LHCN-M2 (cell line): ENCODE data around the gene SEC11C. TPM values are rescaled to one million over a fixed set of nuclear protein-coding genes. Genes with fewer than 3 reads are reported as not detected.
"Not testable (repeated sequence)": the region's sequence is repeated elsewhere in the genome, so short reads cannot be mapped to it uniquely, and the experiment has no call there.

ENCODE experiments used
- DNase-seq: peaks from one replicate; pipeline ENCODE4 v3.0.0-alpha.2; 2012; ENCODE audit warnings: low read depth
- polyA plus RNA-seq: library from polyadenylated mRNA; unstranded; fragments of >200 nt; gene quantifications from one replicate; pipeline ENCODE4 v1.2.1, GENCODE V29; 2012; ENCODE audit warnings: missing spikeins
- total RNA-seq: library from RNA; depleted of rRNA; stranded (reverse); fragments of >200 nt; gene quantifications from 2 replicates; pipeline ENCODE4 v1.2.3, GENCODE V29; 2014; rRNA removed

Gene SEC11C
- total RNA-seq: 10.7 and 22.6 TPM in 2 replicates
- 27.5 TPM for polyA plus RNA-seq

GRCh38 chr18:59139615-59140301 is at the start of gene SEC11C:
Gene SEC11C (plus strand): TSS chr18:59139884. CDS start chr18:59139949, 65 bp downstream.
- peak; percentile 94 for DNase-seq

DNA sequence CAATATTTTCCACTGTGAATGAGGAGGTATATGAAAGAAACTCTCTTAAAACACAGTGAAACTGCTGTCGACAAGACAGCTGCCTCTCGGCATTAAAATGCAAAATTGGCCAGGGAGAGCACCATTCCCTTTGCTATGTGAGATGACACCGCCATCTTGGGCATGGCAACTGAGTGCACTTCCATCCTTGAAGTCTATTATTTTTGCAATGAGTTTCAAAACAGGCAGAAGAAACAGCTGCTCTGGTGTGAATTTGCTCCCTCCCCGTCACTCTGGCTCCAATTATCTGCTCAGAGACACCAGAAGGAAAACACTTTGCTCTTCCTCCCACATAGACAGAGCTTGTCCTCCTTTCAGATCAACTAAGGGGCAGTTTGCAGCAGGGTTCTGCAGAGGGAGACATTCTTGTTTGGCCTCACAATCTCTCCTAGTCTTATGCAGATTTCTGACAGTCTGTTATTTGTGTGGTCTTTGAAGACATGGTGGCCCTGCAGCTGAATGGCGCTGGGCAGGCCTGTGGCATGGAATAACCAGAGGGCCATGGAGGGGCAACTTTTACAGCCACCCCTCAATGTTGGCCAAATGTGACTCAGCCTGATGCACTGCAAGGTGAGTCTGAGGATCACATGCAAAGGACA is 48.6 kb upstream of the SEC11C start:
- no peak for DNase-seq

DNA sequence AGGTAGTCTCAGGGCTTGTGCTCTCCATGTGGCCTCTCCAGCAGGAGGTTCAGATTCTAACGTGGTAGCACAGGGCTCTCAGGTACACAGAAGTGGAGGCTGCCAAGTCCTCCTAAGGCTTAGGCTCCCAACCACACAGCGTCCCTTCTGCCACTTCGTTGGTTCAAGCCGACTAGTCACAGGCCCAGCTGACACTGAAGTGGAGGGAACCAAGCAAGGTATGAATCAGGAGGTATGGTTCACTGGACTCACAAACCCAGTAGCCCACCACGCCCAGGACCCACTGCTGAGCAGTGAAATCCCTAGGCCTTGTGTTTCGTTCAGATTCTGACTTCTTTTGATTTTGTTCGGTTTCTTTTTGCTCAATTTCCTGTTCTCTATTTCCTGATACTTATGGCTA is 46.0 kb upstream of the SEC11C start:
- DNase-seq: no peak

DNA sequence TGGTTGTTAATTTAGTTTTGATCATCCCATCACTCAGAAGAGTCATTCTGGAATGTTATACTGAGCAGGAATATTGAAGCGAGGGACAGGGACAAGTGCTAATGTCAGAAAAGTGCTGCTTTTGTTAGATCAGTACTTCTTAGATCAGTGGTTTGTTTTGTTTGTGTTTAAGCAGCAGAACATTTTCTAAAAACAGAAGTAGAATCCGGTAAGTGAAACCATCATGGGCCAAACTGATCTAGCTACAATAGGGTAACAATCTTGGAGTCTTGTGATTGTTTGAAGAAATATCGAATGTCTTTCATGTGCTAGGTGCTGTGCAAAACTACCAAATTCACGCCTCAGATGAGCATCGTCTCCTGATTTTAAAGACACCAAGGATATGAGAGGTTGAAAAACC is 45.1 kb upstream of the SEC11C start:
- DNase-seq: no peak

DNA sequence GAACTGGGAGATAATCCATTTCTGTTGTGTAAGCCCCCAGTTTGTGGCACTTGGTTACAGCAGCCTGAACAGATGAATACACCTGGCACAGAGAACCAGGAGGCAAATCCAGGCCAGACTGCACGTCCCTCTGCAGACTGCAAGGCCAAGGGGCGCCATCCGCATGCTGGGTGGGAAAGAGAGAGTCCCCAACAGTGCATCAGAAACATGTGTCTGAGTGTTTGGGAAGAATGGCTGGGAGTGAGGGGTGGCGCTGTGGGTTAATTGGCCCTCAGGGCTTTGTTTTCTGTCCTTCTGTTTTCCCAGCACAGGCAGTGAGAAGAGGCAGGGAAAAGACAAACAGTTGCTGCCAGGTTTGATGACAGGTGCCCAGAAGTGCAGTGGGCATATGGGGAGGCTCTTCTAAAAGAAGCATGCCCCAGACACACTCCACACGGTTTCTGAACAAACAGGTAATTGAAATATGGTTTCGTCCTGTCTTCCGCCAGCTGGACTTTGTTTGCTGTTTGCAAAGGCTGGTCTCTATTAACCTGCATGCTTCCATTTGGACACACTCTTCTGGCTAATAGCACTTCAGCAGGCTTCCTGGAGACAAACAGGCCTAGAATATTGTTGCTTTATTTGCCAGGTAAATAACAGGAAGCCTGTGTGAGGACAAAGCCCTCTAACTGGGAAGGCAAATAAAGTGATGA is 43.4 kb upstream of the SEC11C start:
- DNase-seq: no peak

GRCh38 chr18:59101830-59102414 is 37.8 kb upstream of the SEC11C start:
- no peak for DNase-seq

DNA sequence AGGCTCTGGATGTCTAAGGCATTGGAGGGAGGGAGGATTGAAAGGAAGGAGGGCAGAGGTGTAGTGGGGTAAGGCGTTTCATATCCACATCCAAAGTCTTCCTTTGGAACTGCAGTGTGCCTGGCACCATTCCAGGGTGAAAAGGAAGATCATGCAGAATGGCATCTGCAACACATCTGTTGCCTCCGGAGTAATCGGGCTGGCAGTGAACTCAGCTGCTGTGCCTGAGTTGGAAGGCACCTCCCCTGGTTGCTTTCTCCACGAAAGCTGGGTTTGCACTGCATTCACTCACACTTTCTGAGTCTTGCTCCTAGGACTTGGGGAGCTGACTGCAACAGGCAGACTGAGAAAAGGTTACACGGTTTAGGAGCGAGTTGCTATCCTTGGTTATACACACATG is 30.3 kb upstream of the SEC11C start:
- DNase-seq: peak; percentile 9

DNA sequence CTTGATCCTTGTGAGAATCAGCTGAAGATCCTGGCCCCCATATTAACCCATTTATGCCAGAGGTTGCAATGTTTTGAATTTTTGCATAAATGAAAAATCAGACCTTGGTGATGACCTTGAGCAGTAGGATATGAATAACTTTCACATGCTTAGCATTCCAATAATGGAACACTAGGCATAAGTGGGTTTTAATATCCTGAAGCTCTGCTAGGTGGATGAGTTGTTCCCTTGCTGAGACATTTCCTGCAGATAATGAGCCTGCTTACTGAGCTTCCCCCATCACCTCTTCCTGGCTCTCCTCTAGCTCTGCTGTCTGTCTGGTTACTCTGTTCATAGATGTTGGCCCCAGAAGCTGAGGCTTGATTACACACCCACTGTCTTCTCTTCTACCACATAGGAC is 25.5 kb upstream of the SEC11C start:
- no peak for DNase-seq

DNA sequence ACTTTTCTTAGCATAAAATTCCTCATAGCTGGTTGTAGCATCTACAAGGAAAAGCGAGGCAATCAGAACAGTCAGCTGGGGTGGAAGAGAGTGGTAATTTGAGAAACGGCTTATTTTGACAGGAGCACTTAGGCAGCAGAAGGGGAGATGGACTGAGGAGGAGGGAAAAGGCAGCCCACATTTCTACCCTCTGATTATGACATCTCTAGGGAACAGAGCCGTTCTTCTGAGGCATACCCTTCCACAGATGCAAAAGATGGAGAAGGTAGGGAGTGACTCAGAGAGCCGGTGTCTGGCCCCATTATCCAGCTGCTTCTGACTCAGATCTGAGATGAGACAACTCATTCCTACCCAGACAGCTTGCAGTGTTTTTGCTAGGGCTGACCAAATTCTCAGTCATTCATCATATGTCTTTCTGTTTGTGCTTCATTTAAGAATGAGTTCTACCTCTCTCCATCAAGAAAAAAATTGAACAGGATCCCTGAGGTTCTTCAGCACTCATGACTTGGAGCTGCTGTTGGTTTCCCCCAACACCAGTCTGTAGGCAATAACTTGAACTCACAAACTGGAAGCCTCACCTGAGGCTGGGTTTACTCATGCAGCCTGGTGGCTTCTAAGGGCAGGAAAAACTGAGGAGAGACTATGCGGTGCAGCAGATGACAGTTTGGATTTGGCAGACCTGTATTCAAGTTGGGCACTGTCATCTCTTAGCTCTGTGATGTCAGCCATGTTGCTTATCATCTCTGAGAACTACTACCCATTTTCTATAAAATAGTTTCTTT is 15.9 kb upstream of the SEC11C start:
- peak; percentile 97 for DNase-seq

DNA sequence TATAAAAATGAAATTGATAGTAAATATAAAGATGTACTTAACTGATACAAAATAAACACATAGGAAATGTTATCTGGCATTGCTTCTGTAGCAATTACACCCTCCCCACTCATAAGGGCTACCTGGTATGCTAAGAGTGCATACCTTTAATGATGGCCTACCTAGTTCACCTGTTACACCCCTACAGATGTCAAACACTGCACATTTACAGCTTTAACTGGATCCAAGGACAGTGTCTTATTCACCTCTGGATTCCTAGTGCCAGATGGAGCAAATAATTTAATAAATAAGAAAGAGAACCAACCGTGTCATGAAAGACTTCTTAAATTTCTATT is 15.3 kb upstream of the SEC11C start:
- DNase-seq: no peak

GRCh38 chr18:59127047-59127446 is 12.6 kb upstream of the SEC11C start:
- DNase-seq: no peak

- DNase-seq: no peak
Measured at GRCh38 chr18:59129951-59130703, 9.6 kb upstream of the SEC11C start.

DNA sequence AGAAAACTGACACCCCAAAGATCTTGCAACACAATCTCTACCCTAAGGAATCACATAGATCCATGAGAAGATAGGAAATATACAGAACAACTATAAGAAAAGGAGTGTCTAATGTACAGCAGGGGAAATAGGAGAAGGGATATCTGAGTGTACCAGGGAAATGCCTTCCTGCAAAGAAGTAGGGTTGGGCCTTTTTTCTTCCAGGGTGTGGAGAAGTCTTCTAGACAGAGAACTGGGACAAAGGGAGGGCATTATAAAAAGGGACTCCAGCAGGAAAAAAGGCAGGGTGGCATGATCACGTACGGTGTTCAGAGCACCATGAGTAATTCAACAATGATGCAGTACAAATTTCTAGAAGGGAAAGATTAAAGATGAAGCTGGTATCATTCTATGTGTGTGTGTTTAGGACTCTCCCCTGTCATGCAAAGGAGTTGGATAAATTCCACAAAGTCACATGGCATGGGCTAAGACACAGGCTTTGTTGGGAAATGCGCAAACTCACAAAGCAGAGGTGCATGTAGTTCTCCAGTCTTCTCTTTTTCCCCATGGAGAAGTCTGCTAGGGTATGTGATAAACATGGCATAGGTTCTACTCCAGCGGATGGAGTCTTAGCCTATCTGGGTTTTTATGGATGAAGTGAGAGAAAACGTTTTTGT is 6.7 kb upstream of the SEC11C start:
- DNase-seq: no peak

DNA sequence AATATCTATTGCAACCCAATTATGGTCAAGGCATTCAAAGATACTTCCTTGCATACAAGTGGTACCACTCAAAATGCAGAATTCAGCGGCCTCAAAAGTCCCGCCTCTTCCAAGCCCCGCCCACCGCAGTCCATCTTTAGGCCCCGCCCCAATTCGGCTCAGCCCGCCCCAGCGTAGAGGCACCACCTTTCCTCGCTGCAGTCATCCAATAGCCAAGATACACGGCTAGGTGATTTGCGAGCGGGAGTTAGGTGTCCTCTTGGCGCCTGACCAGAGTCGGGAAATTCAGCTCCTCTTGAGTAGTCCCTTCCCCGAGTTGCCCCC is 431 bp upstream of the SEC11C start:
- peak; percentile 81 for DNase-seq

DNA sequence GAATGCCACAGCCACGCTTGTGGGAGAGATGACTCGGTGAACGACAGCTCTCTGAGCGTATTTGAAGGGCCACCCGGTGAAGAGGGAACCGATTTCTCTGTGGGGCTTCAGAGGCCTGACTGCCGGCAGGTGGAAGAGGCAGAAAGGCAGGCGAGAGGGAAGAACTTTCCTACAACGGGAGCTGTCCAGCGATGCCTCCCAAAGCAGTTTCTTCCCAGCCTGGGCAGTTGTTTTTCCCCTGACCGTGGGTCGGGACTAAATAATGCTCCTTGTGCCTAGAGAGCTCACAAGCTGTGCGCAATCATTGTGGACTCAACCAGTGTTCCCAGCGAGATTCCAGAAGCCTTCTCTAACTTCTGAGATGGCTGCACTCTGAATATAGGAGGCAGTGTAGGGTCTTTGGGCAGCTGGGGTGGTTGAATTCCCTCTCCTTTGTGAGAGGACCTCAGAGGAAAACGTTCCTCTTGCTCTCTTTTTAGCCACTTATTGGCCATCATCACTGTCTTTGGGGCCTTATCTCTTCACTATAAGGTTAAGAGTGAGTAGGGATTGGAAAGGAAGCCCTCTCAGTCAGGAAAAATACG is 710 bp downstream of the SEC11C start:
- peak; percentile 28 for DNase-seq

DNA sequence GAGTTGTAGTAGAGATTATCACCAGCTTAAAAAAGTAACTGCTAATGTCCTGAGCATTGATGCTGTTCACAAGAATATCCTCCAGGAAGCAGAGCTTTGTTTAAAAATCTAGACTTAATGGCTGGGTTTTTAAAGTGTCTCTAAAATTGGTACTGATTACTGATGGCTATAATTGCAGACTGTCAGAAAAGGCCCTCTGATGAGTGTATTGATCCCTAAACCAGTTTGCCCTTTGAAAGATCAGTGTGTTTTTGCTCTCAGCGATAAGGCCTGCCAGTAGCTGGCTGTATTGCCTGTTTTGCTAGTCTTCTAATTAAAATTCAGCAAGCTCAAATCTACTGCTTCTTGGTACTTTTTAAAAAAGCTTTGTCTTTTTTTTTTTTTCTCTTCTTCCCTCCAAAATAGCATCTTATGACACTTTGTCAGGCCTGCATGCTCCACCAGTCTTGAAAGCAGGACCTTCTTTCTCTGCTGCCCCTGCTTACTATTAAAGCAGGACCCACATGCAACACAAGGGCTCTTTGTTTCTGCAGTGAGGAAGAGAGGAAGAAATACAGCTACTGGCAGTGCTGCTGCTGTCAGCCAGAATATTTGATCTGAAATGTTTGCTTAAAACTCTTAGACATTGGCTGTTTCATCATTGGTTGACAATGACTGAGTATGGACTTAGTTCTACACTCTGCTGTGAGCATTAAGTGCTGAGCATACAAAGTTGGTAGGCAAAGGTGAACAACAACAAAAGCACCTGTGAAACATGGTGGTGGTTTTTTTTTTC is 1.8 kb downstream of the SEC11C start:
- DNase-seq: no peak

GRCh38 chr18:59142274-59142673 is 2.6 kb downstream of the SEC11C start:
- DNase-seq: no peak

- DNase-seq: not testable (repeated sequence)
Measured at GRCh38 chr18:59142800-59143416, 3.2 kb downstream of the SEC11C start.

- peak; percentile 16 for DNase-seq
Measured at GRCh38 chr18:59143441-59143840, 3.8 kb downstream of the SEC11C start.
